ENCODE measurements around the gene TOP3A.
"Not testable (repeated sequence)": the region's sequence is repeated elsewhere in the genome, so short reads cannot be mapped to it uniquely, and the experiment has no call there.

The TOP3A gene

DNA sequence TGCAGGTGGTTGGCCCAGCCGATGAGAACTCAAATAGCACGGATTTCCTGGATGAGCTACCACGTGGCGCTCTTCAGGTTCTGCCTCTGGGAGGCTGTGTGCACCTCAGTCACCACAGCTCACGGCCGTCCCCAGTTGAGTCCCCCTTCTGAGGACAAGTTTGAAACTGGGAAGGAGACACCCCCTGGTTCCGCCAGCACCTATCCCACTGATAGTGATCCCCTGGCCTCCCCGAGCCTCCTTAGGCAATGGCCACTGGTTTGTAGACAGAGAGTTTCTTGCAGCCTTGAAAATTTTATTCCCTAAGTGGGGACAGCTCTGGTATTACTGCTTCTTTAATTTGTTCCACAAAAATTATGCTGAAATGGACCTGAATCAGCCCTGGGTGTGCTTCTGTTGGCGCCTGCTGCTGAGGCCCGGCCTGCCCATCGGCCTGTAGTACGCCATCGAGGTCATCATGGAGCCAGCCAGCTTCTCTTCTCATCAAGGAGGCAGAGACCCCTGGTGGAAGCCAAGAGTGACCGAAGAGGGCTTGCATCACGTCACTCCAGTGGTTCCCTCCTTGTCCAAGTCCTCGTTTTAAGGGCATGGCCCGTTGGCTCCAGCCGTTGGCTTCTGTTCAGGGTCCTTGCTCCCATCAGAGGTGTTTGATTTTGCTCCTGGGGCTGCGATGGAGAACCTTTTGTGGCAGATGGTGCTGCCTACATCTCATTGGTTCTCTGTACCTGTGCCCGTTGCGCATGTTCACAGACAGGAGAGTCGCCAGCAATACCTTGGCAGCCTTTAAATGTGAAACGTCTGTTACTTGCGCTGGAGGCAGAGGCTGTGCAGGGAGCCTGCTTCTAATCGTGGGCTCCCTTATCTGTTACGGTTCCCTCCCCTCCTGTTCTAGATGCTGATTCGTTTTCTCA lies 9.6 kb upstream of the TOP3A start:
- DNase-seq: no peak

DNA sequence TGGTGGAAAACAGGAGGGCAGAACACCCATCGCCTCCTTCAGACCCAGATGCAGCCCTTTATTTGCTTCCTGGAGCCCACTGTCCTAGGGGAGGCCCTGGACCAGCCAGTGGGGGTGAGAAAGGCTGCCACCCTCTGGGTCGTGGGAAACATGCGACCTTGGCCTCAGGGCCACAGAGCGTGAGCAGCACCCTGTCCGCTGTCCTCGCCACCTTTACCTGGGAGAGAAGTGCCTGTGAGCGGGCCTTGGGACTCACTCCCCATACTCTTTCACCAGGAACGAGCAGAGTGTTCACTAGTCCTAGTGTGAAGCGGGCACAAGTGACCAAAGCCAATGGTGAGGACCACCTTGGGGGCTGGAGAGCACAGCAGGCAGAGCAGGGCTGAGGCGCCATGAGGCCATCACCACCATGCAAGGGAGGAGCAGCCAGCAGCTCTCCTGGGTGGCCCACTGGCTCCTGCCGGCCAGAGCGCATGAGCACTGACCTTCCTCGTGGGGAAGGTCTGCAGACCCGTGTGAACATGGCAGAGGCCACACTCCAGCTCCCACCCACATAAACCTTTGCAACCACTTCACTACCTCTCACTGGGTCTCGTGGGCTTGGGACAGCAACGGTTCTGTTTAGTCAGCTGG lies 8.8 kb upstream of the TOP3A start:
- no peak for DNase-seq

DNA sequence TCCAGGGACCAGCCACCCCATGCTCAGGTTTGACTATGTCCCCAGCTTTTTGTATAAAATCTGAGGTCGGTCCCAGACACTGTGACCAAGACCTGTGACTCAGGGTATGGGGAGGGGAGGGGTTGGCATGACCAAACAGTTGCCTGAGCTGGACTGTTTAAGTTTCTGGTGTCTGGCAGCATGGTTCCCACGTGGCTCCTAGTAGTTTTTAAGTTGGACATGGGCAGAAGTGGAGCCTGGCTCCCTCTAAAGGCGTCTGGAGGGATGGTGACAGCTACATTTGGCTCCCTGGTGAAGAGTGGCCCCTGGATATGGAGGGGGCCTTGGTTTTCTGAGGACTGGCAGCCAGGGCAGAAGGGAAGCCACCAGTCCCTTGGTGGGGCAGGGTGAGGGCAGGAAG lies 8.2 kb upstream of the TOP3A start:
- no peak for DNase-seq

DNA sequence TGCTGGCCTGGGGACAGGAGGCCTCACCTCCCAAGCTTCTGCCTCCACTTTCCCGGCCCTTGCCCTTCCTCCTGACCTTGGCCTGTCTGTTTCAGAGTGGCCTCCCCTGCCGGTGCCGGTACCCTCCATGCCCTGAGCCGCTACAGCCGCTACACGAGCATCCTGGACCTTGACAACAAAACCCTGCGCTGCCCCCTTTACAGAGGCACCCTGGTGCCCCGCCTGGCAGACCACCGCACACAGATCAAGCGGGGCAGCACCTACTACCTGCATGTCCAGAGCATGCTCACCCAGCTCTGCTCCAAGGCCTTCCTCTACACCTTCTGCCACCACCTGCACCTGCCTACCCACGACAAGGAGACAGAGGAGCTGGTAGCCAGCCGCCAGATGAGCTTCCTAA lies 7.7 kb upstream of the TOP3A start:
- no peak for DNase-seq

DNA sequence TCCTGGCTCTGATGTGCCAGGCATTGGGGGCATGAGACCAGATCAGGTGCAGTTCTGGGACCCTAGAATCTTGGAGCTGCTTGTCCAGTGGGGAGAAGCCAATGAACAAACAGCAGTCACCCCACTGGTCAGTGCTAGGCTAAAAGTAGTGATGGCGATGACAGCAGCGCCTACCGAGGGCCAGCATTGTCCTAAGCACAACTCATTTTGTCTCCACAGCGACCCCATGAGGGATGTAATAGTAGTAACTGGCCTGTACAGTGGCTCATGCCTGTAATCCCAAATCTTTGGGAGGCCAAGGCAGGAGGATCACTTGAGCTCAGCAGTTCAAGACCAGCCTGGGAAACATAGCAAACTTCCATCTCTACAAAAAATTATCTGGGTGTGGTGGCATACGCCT lies 6.5 kb upstream of the TOP3A start:
- no peak for DNase-seq

DNA sequence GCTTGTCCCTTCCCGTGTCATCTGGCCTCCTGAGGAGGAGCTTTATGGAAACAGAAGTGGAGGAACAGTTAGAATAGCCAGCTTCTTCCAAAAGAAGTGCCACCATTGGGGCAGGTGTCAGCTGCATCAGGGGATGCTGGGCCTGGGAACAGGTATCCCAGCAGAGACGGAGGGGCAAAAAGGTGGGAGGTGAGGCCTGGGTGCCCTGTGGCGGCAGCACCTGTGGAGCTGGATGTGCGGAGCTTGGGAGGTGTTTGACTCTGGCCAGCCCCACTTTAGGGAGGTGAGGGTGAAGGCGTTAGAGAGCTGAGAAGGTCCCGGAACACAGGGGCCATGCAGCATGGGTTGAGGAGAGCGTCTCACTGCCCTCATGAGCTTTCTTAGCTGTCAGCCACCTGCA lies 5.5 kb upstream of the TOP3A start:
- DNase-seq: no peak

DNA sequence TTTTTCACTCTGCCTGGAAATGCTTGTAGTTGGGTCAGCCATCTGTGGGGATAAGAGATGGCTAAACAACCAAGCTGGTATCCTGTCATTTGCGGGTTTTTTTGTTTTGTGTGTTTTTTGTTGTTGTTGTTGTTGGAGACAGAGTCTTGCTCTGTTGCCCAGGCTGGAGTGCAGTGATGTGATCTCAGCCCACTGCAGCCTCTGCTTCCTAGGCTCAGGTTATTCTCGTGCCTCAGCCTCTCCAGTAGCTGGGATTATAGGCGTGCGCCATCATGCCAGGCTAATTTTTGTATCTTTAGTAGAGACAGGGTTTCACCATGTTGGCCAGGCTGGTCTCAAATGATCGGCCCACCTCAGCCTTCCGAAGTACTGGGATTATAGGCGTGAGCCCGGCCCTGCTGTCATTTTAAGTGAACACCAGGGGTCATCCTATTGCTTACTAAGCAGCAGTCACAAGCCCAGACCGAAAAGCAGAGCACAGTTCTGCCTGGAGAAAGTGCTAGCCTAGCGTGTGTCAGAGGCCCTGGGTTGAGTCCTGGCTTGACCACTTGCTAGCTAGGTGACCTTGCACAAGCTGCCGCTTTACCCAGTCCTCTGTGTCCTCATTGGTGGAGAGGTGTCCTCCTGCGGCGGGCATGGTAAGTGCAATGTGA lies 4.9 kb upstream of the TOP3A start:
- DNase-seq: no peak

DNA sequence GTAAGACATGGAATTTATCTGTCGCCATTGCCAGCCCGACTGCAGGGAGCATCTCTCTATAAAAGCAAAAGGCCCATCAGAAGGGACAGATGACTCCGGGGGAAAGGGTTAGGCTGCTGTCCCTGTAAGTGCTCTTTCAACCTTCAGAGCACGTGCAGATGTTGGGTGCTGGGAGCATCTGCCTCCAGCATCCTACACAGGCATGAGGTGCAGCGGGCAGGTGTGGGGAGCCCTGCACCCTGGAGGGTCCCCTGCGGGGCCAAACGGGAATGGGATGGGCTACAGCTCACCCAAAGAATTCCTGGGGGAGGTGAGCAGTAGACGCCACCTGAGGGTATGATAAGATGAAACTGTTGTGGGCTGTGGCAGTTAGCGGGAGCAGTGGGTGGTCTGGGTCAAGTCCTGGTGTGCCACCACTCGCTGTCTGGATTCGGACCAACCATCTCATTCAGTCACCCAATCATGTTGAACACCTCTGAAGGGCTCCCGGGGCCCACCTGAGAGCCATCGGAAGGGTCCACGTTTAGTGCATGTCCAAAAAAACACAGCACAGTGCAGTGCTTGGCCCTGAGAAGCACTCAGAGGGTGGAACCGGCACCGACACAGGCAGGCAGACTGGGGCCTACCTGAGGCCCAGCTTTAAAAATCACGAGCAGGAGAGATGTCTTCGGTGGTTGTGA lies 4.1 kb upstream of the TOP3A start:
- DNase-seq: no peak

DNA sequence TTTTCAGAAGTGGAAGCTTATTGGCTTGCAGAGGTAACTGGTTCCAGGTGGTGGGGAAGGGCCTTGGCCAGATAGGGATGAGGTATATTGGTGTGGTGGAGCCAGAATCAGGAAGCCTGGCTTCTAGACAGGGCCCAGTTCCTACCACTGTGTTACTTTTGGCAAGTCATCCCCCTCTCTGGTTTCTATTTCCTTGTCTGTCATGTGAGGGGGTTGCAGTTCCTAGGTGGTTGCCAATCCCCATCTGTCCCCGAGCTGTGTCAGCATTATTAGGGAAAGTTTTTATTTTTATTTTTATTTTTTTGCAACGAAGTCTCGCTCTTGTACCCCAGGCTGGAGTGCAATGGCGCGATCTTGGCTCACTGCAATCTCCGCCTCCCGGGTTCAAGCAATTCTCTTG lies 3.3 kb upstream of the TOP3A start:
- DNase-seq: no peak

DNA sequence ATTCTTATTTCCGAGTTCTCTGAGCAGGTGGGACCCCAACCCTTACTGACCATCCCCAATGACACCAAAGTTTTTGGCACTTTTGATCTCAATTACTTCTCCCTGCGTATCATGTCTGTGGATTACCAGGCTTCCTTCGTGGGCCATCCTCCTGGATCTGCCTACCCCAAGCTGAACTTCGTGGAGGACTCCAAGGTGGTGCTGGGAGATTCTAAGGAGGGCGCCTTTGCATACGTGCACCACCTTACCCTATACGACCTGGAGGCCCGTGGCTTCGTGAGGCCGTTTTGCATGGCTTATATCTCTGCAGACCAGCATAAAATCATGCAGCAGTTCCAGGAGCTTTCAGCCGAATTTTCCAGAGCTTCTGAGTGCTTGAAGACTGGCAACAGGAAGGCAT lies 1.2 kb upstream of the TOP3A start:
- no peak for DNase-seq

DNA sequence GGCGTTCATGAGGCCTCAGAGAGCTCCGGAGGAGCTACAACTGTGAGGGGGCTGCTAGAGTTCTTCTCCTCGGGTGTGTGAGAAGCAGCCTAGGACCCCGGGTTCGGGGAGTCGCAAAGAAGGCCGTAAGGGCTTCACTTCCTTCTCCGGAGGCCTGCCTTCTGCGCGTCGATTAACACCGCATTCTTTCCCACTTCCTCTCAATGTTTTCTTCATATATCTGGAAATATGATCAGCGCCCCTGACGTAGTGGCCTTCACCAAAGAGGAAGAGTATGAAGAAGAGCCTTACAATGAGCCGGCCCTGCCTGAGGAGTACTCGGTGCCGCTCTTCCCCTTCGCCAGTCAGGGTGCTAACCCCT lies 748 bp upstream of the TOP3A start:
- DNase-seq: no peak

DNA sequence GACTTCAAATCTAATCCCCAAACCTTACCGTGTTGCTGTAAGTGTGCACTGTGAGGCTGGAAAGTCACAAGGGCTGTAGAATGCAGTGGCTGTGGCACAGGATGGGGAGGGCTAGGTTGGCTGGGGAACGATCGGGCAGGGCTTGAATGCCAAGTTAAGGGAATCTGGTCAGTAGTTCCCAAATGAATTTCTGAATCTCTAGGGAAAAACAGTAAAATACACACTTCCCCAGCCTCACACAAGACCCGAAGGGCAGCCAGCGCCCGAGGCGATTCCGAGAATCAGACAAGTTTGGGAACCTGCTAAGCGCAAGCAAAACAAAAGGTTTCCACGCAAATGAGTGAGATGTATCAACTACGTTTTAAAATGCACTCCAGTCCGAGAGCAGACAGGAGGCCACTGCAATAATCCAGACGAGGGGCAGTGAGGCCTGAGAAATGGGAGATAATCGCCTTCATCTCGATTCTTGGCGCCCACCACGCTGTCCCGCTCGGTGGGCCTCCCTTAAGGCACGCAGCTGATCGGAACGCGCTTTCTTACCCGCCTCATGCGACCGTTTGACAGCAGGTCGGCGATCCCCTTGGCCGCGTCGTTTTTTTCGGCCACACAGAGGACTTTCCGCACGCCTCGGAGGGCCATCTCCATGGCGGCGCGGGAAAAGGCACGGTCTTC lies 599 bp downstream of the TOP3A start:
- DNase-seq: no peak

DNA sequence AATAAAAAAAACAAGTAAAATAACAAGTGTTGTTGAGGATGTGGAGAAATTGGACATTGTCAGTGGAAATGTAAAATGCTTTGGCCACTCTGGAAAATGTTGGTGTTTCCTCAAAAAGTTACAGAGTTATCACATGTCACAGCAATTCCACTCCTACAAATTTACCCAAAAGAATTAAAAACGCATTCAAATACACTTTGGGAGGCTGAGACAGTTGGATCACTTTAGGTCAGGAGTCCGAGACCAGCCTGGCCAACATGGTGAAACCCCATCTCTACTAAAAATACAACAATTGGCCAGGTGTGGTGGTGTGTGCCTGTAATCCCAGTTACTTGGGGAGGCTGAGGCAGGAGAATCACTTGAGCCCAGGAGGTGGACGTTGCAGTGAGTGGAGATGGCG lies 5.6 kb downstream of the TOP3A start:
- no peak for DNase-seq

DNA sequence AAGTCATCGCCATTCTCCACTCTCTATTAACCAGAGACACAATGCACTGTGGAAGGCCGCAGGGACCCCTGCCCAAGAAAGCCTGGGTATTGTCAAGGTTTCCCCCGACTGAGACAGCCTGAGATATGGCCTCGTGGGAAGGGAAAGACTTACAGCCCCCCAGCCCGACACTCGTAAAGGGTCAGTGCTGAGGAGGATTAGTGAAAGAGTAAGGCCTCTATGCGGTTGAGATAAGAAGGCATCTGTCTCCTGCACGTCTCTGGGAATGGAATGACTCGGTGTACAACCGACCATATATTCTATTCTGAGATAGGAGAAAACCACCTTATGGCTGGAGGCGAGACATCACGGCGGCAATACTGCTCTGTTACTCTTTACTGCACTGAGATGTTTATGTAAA lies 11.6 kb downstream of the TOP3A start:
- DNase-seq: not testable (repeated sequence)

DNA sequence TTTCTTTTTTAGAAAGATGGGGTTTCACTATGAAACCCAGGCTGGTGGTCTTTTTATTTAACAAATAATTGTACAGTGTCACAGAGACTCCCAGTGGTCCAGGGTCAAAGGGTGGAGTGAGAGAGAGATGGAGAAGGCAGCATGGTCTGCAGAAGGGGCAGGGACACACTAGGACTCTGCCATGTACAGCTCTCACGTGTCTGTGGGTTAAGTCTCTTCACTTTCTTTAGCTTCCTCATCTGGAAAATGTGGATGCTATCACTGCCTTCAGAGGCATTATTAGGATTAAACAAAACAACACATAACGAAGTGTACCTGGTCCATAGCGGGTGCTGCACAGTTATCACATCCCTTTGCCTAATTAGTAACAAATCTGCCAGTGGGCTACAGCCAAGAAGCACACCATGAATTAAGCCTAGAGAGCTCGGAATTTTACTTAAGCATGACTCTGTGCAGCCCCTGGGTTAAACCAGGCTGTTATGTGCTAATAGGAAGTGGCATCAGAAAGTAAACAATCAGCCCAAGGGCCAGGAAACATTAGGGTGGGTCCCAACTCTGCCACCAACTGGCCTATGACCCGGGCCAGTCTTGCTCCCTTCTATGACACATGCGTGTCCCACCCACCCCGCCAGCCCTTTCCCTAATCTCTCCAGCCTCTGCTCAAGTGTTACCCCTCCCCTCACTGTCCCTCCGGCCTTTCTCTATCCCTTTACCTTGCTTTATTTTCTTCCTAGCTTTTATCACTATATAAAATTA lies 13.9 kb downstream of the TOP3A start:
- DNase-seq: no peak

DNA sequence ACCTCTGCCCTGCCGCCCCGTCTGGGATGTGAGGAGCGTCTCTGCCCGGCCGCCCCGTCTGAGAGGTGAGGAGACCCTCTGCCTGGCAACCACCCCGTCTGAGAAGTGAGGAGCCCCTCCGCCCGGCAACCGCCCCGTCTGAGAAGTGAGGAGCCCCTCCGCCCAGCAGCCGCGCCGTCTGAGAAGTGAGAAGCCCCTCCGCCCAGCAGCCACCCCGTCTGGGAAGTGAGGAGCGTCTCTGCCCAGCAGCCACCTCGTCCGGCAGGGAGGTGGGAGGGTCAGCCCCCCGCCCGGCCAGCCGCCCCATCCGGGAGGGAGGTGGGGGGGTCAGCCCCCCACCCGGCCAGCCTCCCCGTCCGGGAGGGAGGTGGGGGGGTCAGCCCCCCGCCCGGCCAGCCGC lies 16.7 kb downstream of the TOP3A start:
- DNase-seq: not testable (repeated sequence)

DNA sequence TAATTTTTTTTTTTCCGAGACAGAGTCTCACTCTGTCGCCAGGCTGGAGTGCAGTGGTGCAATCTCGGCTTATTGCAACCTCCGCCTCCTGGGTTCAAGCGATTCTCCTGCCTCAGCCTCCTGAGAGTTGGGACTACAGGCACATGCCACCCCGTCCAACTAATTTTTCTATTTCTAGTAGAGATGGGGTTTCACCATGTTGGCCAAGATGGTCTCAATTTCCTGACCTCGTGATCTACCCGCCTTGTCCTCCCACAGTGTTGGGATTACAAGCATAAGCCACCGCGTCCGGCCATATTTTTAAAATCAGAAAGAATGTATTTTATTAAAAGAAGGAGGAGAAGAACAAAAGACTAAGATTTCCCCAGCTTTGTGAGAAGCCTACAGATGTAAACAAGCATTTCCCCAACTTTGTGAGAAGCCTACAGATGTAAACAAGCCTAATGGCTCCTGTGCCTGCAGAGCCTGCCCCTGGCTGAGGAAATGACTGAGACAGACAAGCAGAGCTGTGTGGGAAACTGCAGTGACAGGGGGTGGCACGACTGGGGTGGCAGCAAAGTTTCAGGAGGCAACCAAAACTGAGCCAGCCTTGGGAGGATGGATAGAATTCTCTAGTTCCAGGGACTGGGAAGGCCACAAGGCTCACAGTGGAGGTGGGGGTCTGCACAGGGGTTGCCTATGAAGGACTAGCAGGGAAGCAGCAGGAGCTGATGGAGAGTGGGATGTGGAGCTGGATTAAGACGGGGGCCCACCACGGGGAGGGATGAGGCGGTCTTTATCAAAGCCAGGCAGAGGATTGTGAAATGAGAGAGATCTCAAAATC lies 22.9 kb downstream of the TOP3A start:
- DNase-seq: no peak

DNA sequence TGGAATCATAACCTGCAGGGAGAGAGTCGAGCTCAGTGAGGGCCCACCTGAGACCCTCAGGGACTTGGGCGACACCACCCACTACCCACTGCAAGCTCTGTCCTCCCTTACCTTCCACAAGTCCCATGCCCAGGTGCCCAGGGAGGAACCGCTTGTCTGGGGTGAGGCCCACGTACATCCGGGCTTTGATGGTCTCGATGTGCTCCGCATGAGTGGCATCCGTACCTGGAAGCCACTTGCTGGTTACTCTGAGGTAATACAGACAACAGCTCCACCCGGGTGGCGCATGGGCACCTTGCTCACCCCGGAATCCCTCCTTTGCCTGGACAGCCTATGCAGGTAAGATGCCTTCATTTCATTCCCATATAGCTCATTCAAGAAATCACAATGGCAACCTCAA lies 29.5 kb downstream of the TOP3A start:
- DNase-seq: no peak

DNA sequence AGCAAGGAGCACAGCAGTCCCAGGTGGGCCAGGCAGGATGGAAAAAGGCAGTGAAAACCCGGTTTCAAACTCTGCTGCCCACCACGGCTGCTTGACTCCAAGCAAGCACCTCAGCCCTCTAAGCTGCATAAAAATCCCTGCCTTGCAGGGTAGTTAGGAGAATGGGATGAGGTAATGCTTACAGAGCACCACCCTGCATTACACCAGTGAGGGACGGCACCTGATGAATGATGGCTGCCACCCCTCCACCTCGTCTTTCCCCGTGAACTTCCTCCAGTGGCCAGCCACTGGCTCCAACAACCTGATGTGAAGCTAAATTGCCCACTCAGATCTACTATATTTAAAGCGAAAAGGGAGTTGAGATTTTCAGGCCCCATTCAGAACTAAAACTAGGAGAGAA lies 33.0 kb downstream of the TOP3A start:
- DNase-seq: no peak

DNA sequence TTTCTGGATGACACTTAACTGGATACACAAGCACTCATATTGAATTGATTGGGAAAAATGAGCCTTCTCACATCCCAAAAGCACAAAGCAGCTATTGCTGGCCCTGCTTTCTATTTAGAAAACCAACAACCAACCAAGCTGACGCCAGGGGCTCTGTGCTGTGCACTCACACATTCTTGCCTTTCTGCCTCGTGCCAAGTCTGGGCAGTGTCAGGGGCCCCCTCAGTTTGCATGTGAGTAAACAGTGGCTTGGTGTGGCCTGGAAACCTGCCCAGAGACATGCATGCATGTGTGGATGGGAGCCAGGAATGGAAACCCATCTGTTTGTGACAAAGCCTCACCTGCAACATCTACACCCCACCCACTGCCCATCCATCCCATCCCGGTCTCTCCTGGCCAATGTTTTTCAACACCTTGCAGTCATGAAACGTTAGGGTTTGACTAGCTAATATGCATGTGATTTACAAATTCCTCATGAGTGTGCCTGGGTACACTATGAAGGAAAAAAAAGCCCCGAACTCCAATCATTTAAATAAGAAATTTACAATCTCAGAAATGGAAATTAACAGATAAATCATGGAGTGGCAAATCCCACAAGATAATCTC lies 33.9 kb downstream of the TOP3A start:
- DNase-seq: no peak

DNA sequence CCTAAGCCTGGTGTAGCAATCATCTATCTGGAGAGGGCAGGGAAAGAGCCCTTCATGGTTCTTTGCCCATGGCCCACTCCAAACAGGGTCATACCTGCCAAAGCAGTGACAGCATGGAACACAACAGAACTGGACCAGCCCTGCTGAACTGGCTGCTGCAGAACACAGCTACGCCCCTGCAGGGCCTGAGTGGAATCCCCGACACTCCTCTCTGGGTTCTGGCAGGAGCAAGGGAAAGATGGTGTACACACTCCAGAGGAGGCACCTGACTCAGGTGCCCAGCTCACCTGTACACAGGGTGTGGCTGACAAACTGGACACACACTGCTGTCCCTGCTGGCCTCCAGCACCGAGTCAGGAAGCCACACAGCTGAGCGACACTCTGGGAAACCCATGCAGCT lies 34.5 kb downstream of the TOP3A start:
- no peak for DNase-seq
